Colonic mucosa (tissue), 4 donors: Measurements from ENCODE around the gene CYP21A2. TPM values are rescaled to one million over a fixed set of nuclear protein-coding genes. Genes with fewer than 3 reads are reported as not detected.

ENCODE experiments used
- DNase-seq: peaks from one replicate; pipeline ENCODE4 v3.0.0-alpha.2; 2020
- H3K27ac ChIP-seq: fragments of 200-600 bp; one replicate; pipeline ENCODE4 v1.8.0; 2021
- H3K27me3 ChIP-seq: fragments of 200-600 bp; one replicate; pipeline ENCODE4 v1.8.0; 2021
- H3K36me3 ChIP-seq: fragments of 200-600 bp; one replicate; pipeline ENCODE4 v1.8.0; 2021
- H3K4me1 ChIP-seq: fragments of 200-600 bp; one replicate; pipeline ENCODE4 v1.8.0; 2021; ENCODE audit warnings: mild to moderate bottlenecking
- H3K4me3 ChIP-seq: fragments of 200-600 bp; one replicate; pipeline ENCODE4 v1.8.0; 2021
- H3K9ac ChIP-seq, 2 donors: one replicate each; pipeline ENCODE4 v1.7.0; 2013; ENCODE audit warnings: control low read depth in 2 of 2, low read depth in 2 of 2, low read length in 2 of 2
- H3K9me3 ChIP-seq: fragments of 200-600 bp; one replicate; pipeline ENCODE4 v1.8.0; 2021
- intact Hi-C: fragments of 100-400 bp; cut with DNase I; formaldehyde crosslinking; loops from one replicate; pipeline ENCODE4 v1.14.1; 2022
- total RNA-seq, 2 donors: library from RNA; stranded (reverse); fragmentation: NEBNext Ultra II Directional in 1 of 2; extraction: Animal tissue kit (Norgen Biotek cat#: 25700) in 1 of 2; gene quantifications; one replicate each; pipeline ENCODE4 v1.2.1, GENCODE V29; 2021
- TF ChIP-seq, protein P1 (sequence below): fragments of 200-600 bp; IDR thresholded peaks from one replicate; pipeline ENCODE4 v1.8.0; 2022; ENCODE audit warnings: antibody characterized with exemption, mild to moderate bottlenecking
- donor health status: healthy.
- donor health status: DM: no; HTN: no; CAD: no.
- donor health status: DM: no; HTN: no; CAD: no.

Gene CYP21A2
- total RNA-seq, 2 donors from 2014 or later = 3.3 TPM; not detected in 1

DNA sequence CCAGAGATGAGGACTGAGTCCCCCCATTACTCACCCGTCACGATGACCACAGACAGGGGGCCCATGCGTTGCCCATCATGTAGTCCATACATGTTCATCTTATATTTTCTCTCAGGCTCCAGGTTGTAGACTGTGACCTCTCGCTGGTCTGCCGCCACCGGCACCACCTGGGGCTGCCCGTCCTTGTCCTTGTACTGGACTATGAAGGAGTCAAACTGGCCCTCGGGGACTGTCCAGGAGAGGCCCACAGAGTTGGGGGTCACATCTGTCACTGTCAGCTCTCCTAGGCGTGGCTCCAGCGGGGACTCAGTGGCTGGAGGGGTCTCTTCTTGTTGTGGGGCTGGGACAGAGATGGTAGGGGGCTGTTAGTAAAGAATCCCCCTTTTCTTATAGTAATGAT is 35.4 kb downstream of the CYP21A2 start:
- no peaks in the 10 kb centered on the region for H3K4me1 ChIP-seq
- no peak overlapping the region for H3K9ac ChIP-seq

DNA sequence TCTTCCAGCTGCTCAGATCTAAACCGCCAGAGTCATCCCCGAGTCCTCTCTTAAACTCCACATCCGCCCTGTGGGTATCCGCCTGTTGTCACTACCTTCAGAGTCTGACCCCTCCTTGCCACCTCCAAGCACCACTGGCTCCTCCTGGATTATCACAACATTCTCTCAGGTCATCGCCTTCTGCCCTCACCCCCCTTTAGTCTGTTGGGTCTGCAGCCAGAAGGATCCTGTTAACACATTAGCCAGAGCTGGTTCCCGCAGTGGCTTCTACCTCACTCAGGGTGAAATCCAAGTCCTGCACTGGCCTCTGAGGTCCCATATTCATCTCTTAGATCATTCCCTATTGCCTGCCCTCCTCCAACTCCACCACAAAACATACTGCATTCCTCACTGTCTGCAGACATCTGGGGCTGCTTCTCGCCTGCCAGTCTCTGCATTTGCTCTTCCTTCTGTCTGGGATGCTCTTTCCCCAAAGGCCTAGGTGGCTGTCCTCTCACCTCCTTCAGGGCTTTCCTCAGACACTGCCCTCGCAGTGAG is 36.8 kb downstream of the CYP21A2 start:
- no peak for DNase-seq
- TF ChIP-seq, protein P1, sequence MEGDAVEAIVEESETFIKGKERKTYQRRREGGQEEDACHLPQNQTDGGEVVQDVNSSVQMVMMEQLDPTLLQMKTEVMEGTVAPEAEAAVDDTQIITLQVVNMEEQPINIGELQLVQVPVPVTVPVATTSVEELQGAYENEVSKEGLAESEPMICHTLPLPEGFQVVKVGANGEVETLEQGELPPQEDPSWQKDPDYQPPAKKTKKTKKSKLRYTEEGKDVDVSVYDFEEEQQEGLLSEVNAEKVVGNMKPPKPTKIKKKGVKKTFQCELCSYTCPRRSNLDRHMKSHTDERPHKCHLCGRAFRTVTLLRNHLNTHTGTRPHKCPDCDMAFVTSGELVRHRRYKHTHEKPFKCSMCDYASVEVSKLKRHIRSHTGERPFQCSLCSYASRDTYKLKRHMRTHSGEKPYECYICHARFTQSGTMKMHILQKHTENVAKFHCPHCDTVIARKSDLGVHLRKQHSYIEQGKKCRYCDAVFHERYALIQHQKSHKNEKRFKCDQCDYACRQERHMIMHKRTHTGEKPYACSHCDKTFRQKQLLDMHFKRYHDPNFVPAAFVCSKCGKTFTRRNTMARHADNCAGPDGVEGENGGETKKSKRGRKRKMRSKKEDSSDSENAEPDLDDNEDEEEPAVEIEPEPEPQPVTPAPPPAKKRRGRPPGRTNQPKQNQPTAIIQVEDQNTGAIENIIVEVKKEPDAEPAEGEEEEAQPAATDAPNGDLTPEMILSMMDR = no peak
- H3K9me3 ChIP-seq = no peaks in the 10 kb centered on the region
- no peaks in the 10 kb centered on the region for H3K27me3 ChIP-seq
- no peaks in the 10 kb centered on the region for H3K4me1 ChIP-seq
- no peak overlapping the region for H3K4me3 ChIP-seq
- H3K9ac ChIP-seq = no peak overlapping the region
- no peak overlapping the region for H3K27ac ChIP-seq
- H3K36me3 ChIP-seq = no peaks in the 10 kb centered on the region
- intact Hi-C loops = no loop called here

More for the DNA sequence above, 35.4 kb downstream of the CYP21A2 start:
- H3K27me3 ChIP-seq = no peaks in the 10 kb centered on the region
- TF ChIP-seq, protein P1 = no peak
- H3K36me3 ChIP-seq = no peaks in the 10 kb centered on the region
- no peak overlapping the region for H3K4me3 ChIP-seq
- no peak overlapping the region for H3K27ac ChIP-seq
- H3K9me3 ChIP-seq = no peaks in the 10 kb centered on the region
- no peak for DNase-seq
- intact Hi-C loops = no loop called here

DNA sequence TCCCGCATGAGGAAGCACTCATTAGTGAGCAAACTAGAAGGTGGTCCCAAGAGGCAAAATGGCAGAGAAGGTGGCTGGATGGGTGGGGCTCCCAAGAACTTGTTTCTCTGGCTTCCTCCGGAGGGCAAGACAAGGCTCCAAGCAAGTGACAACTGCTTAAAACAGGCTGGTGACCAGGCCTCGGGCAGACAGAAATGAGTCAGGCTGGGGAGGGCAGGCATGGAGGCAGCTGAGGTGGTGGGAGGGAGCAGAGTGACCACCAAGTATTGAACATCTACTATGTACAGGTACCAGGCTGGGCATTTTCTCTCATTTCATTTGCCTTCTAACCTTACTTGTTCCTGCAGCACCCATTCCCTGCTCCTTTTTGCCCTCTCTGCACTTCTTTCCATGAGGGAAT is 37.6 kb downstream of the CYP21A2 start:
- intact Hi-C loops = no loop called here
- DNase-seq = no peak
- Histone ChIP-seq H3K36me3 (no peaks in the 10 kb centered on the region), H3K27me3 (no peaks in the 10 kb centered on the region), H3K4me1 (no peaks in the 10 kb centered on the region), H3K9ac (no peak overlapping the region), H3K4me3 (no peak overlapping the region), H3K27ac (no peak overlapping the region), H3K9me3 (no peaks in the 10 kb centered on the region)
- TF ChIP-seq, protein P1 = no peak

DNA sequence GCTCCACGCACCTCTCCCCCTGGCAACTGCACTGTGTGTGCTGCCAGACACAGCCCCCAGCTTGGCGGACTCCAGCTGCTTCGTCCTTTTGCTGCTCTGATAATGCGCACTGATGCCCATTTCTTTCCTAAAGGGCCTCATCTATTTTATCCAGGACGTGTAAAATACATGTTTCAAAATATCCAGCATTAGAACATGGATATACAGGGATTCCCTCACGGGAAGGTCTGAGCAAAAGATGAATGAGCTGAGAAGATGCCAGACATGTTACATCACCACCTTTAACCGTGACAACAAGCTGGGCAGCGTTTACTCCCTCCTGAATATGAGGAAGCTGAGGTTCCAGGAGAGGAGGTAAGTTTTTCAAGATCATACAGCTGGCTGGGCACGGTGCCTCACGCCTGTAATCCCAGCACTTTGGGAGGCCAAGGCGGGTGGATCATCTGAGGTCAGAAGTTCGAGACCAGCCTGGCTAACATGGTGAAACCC is 38.1 kb downstream of the CYP21A2 start:
- TF ChIP-seq, protein P1 = no peak
- Histone ChIP-seq H3K27ac (no peak overlapping the region), H3K4me3 (no peak overlapping the region), H3K9ac (no peak overlapping the region), H3K36me3 (no peaks in the 10 kb centered on the region), H3K9me3 (no peaks in the 10 kb centered on the region), H3K27me3 (no peaks in the 10 kb centered on the region), H3K4me1 (no peaks in the 10 kb centered on the region)
- intact Hi-C loops = no loop called here
- DNase-seq = no peak

DNA sequence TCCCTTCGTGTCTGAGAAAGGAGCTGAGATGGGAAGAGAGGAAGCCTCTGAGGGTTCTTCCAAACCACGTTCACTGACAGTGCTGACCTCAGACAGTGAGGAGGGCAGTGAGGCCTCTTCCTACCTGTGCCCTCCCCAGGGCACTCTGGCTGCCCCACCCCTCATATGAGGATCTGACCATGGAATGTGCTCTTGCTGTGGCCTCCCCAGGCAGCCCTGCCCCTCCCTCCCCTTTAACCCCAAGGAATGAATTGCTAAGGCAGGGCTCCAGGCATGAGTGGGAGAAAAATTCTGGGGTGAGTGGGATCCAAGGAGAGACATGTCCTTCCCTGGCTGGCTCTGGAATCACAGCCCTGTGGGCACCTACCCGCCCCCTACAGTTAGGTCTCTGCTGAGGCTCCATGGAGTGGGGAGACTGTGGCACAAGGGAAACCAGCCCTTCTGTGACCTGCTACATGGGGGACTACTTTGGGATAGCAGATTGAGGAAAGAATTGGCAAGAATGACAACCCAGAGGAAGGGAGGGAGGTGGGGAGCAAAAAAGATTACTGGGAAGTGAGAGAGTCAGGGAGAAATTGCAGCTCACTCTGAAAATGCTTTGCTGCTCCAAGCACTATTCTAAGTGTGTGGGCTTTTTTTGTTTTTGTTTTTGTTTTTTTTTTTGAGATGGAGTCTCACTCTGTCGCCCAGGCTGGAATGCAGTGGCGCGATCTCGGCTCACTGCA is 41.5 kb downstream of the CYP21A2 start:
- no peak overlapping the region for H3K27ac ChIP-seq
- no peaks in the 10 kb centered on the region for H3K9me3 ChIP-seq
- H3K27me3 ChIP-seq = no peaks in the 10 kb centered on the region
- H3K4me1 ChIP-seq = no peaks in the 10 kb centered on the region
- no peak for DNase-seq
- H3K36me3 ChIP-seq = no peaks in the 10 kb centered on the region
- no peak overlapping the region for H3K4me3 ChIP-seq
- intact Hi-C loops = no loop called here
- TF ChIP-seq, protein P1 = no peak
- H3K9ac ChIP-seq = no peak overlapping the region
